Left renal pelvis (tissue), 4 donors: ENCODE results near the gene VKORC1. TPM values are rescaled to one million over a fixed set of nuclear protein-coding genes. Genes with fewer than 3 reads are reported as not detected.

Experiments
- DNase-seq, 4 donors: peaks; one replicate each; pipeline ENCODE4 v3.0.0-alpha.2; 2013; ENCODE audit warnings: low read depth in 4 of 4, low spot score in 3 of 4
- polyA plus RNA-seq, 4 donors: library from polyadenylated mRNA; unstranded; fragments of 120-200 nt; gene quantifications; one replicate each; pipeline ENCODE4 v1.2.1, GENCODE V29; 2013; ENCODE audit not compliant: insufficient read length in 4 of 4

The VKORC1 gene
- polyA plus RNA-seq, 4 donors: 74.1 to 77.8 (median 76.9) TPM

- no peak for DNase-seq
Observed at GRCh38 chr16:31130899-31131298, 36.3 kb upstream of the VKORC1 start.

- no peak for DNase-seq
Observed at GRCh38 chr16:31130336-31130891, 35.8 kb upstream of the VKORC1 start.

GRCh38 chr16:31129568-31130335 lies 35.2 kb upstream of the VKORC1 start:
- DNase-seq: no peak

- DNase-seq: no peak
Observed at GRCh38 chr16:31128711-31129567, 34.3 kb upstream of the VKORC1 start.

GRCh38 chr16:31127182-31127581 lies 32.6 kb upstream of the VKORC1 start:
- DNase-seq: no peak

- DNase-seq: no peak
Observed at GRCh38 chr16:31125844-31126243, 31.2 kb upstream of the VKORC1 start.

- no peak for DNase-seq
Observed at GRCh38 chr16:31120129-31120528, 25.5 kb upstream of the VKORC1 start.

GRCh38 chr16:31118223-31119155 lies 23.9 kb upstream of the VKORC1 start:
- DNase-seq: no peak

- DNase-seq: peak; percentile 87 to 97 (median 94)
Observed at GRCh38 chr16:31117384-31118222, 23.0 kb upstream of the VKORC1 start, which contains the start of gene KAT8. TSS of gene KAT8 (plus strand) at chr16:31117664. CDS start at chr16:31117682, 18 bp downstream.

GRCh38 chr16:31114468-31114867 lies 19.9 kb upstream of the VKORC1 start:
- DNase-seq: no peak

GRCh38 chr16:31113121-31114120 lies 18.8 kb upstream of the VKORC1 start:
- DNase-seq: no peak

- DNase-seq: no peak
Observed at GRCh38 chr16:31112711-31113110, 18.1 kb upstream of the VKORC1 start.

- DNase-seq: no peak
Observed at GRCh38 chr16:31111881-31112466, 17.4 kb upstream of the VKORC1 start.

GRCh38 chr16:31110106-31111034 lies 15.8 kb upstream of the VKORC1 start:
- DNase-seq: no peak

GRCh38 chr16:31109622-31110021 lies 15.0 kb upstream of the VKORC1 start:
- DNase-seq: no peak

GRCh38 chr16:31108794-31109558 lies 14.4 kb upstream of the VKORC1 start:
- DNase-seq: no peak
